SK-N-SH (cell line): ENCODE data around the gene TBX2. TPM values are rescaled to one million over a fixed set of nuclear protein-coding genes. Genes with fewer than 3 reads are reported as not detected.
A peak's percentile ranks its signal among the peaks of the same experiment; 100 is the strongest.

Experiments
- CTCF ChIA-PET: fragments of 300-600, 350-600 bp; formaldehyde crosslinking; extraction: SDS; loops from one replicate; lab custom pipeline; 2021; lab: Yijun Ruan, JAX
- POLR2A ChIA-PET: fragments of 350-600 bp; sonication (Branson Sonifier 250); formaldehyde crosslinking; extraction: SDS; loops from one replicate; lab custom pipeline; 2020; ENCODE audit warnings: antibody characterized with exemption, inconsistent platforms; lab: Yijun Ruan, JAX
- DNase-seq: peaks from one replicate; pipeline ENCODE4 v3.0.0; 2012
- H2AFZ ChIP-seq: fragments of 200-600 bp; sonication (generic); 2 replicates; pipeline ENCODE4 v1.8.1; 2016; ENCODE audit warnings: antibody characterized with exemption, mild to moderate bottlenecking, low read depth
- H3F3A ChIP-seq: fragments of 200-600 bp; sonication (generic); replicated peaks from 2 replicates; pipeline ENCODE3; 2016; ENCODE audit warnings: antibody characterized with exemption, mild to moderate bottlenecking; ENCODE audit not compliant: insufficient read depth
- H3K27ac ChIP-seq, 2 experiments: fragments of 200-500 bp in 1 of 2; fragments of 200-600 bp in 1 of 2; sonication (Bioruptor generic) in 1 of 2; sonication (generic), shearing (Covaris generic) in 1 of 2; 2 replicates each; pipeline versions ENCODE4 v1.5.1 to v1.6.1; 2014 to 2016; ENCODE audit warnings: low read depth in 2 of 2, inconsistent platforms in 1 of 2, low read length in 1 of 2, mild to moderate bottlenecking in 1 of 2, mixed read lengths in 1 of 2
- H3K27me3 ChIP-seq: fragments of 200-600 bp; sonication (generic), shearing (Covaris generic); 2 replicates; pipeline ENCODE4 v1.6.1; 2016; ENCODE audit warnings: mixed run types; ENCODE audit not compliant: insufficient read depth
- H3K36me3 ChIP-seq, 2 experiments: fragments of 200-500 bp in 1 of 2; fragments of 200-600 bp in 1 of 2; sonication (Bioruptor generic) in 1 of 2; sonication (generic) in 1 of 2; replicated peaks in 1 of 2; 2 replicates each; pipeline versions ENCODE3 to v1.5.1; 2014 to 2016; ENCODE audit warnings: low read length in 1 of 2, mild to moderate bottlenecking in 1 of 2; ENCODE audit not compliant: insufficient read depth in 2 of 2, control insufficient read depth in 1 of 2
- H3K4me1 ChIP-seq, 2 experiments: fragments of 200-500 bp in 1 of 2; fragments of 200-600 bp in 1 of 2; sonication (Bioruptor generic) in 1 of 2; sonication (generic), shearing (Covaris generic) in 1 of 2; 2 replicates each; pipeline versions ENCODE4 v1.5.1 to v1.6.1; 2014 to 2016; ENCODE audit warnings: low read depth in 1 of 2, low read length in 1 of 2, mixed run types in 1 of 2; ENCODE audit not compliant: insufficient read depth in 2 of 2, control insufficient read depth in 1 of 2
- H3K4me2 ChIP-seq: fragments of 200-600 bp; sonication (generic), shearing (Covaris generic); 2 replicates; pipeline ENCODE4 v1.6.1; 2017; ENCODE audit warnings: mixed run types
- H3K4me3 ChIP-seq, 2 experiments: fragments of 200-500 bp in 1 of 2; fragments of 200-600 bp in 1 of 2; sonication (Bioruptor generic) in 1 of 2; sonication (generic), shearing (Covaris generic) in 1 of 2; 2 replicates each; pipeline versions ENCODE4 v1.5.1 to v1.8.1; 2014 to 2016; ENCODE audit warnings: low read depth in 2 of 2, inconsistent platforms in 1 of 2, low read length in 1 of 2, mild to moderate bottlenecking in 1 of 2, mixed read lengths in 1 of 2, moderate library complexity in 1 of 2
- H3K79me2 ChIP-seq: fragments of 200-600 bp; sonication (generic); 2 replicates; pipeline ENCODE4 v1.8.1; 2017; ENCODE audit warnings: mild to moderate bottlenecking; ENCODE audit not compliant: insufficient read depth
- H3K9ac ChIP-seq: fragments of 200-600 bp; sonication (generic); 2 replicates; pipeline ENCODE4 v1.6.1; 2017; ENCODE audit warnings: mixed run types
- H3K9me2 ChIP-seq: fragments of 200-600 bp; sonication (generic); 2 replicates; pipeline ENCODE4 v1.6.1; 2017; ENCODE audit warnings: mixed run types
- H3K9me3 ChIP-seq: fragments of 200-600 bp; sonication (generic); 2 replicates; pipeline ENCODE4 v1.6.1; 2017; ENCODE audit warnings: mixed run types, mild to moderate bottlenecking, moderate library complexity
- H4K20me1 ChIP-seq: fragments of 200-600 bp; sonication (generic); 2 replicates; pipeline ENCODE4 v1.6.1; 2017; ENCODE audit warnings: mild to moderate bottlenecking, mixed run types; ENCODE audit not compliant: insufficient read depth
- CHD2 ChIP-seq: fragments of 150-350 bp; IDR thresholded peaks from 2 replicates; pipeline ENCODE4 v1.6.1; 2018; ENCODE audit warnings: low read length; ENCODE audit not compliant: partially characterized antibody
- CTCF ChIP-seq: fragments of 200-600 bp; sonication (generic); IDR thresholded peaks from 2 replicates; pipeline ENCODE4 v1.6.1; 2017; ENCODE audit warnings: antibody characterized with exemption, mild to moderate bottlenecking, moderate library complexity
- ELF1 ChIP-seq: IDR thresholded peaks from 2 replicates; pipeline ENCODE4 v1.4.0; 2012
- EP300 ChIP-seq, 2 experiments: IDR thresholded peaks; 2 replicates each; pipeline versions ENCODE4 v1.4.0 to v1.6.1; 2012; ENCODE audit warnings: borderline replicate concordance in 1 of 2, low read depth in 1 of 2, low read length in 1 of 2
- EZH2phosphoT487 ChIP-seq: fragments of 200-600 bp; sonication (generic); IDR thresholded peaks from 2 replicates; pipeline ENCODE4 v1.6.1; 2017; ENCODE audit warnings: low read depth, mixed run types, mild to moderate bottlenecking, antibody characterized with exemption, moderate library complexity, borderline replicate concordance
- FOSL2 ChIP-seq: IDR thresholded peaks from 2 replicates; pipeline ENCODE4 v1.4.0; 2012; ENCODE audit warnings: low read depth, mild to moderate bottlenecking, moderate library complexity, borderline replicate concordance
- FOXJ3 ChIP-seq: sonication (generic); formaldehyde crosslinking; IDR thresholded peaks from 2 replicates; pipeline ENCODE4 v1.5.1; 2020; ENCODE audit warnings: mild to moderate bottlenecking, missing genetic modification reagents
- FOXM1 ChIP-seq: IDR thresholded peaks from 2 replicates; pipeline ENCODE4 v1.4.0; 2012; ENCODE audit warnings: low read depth, mild to moderate bottlenecking
- GABPA ChIP-seq: IDR thresholded peaks from 2 replicates; pipeline ENCODE4 v1.4.0; 2012; ENCODE audit warnings: low read depth, mild to moderate bottlenecking
- GATA2 ChIP-seq: sonication (generic); formaldehyde crosslinking; IDR thresholded peaks from 2 replicates; pipeline ENCODE4 v1.5.0; 2020; ENCODE audit warnings: mild to moderate bottlenecking, missing genetic modification reagents
- IRF3 ChIP-seq: fragments of 150-350 bp; IDR thresholded peaks from 2 replicates; pipeline ENCODE4 v1.6.1; 2016; ENCODE audit warnings: mild to moderate bottlenecking, low read depth, low read length
- MAX ChIP-seq: IDR thresholded peaks from 2 replicates; pipeline ENCODE4 v1.4.0; 2012; ENCODE audit warnings: low read depth
- NFIC ChIP-seq: IDR thresholded peaks from 2 replicates; pipeline ENCODE4 v1.4.0; 2012; ENCODE audit warnings: borderline replicate concordance
- NRF1 ChIP-seq: IDR thresholded peaks from 2 replicates; pipeline ENCODE4 v1.6.1; 2012; ENCODE audit warnings: low read depth, mild to moderate bottlenecking, low read length
- POLR2AphosphoS5 ChIP-seq: IDR thresholded peaks from 2 replicates; pipeline ENCODE4 v1.6.1; 2012; ENCODE audit warnings: low read depth, low read length
- RAD21 ChIP-seq: IDR thresholded peaks from 2 replicates; pipeline ENCODE4 v1.6.1; 2012; ENCODE audit warnings: mild to moderate bottlenecking, low read length
- RFX5 ChIP-seq: IDR thresholded peaks from 2 replicates; pipeline ENCODE4 v1.6.1; 2012; ENCODE audit warnings: mild to moderate bottlenecking, improper control_type of control experiment, low read length
- RXRA ChIP-seq: IDR thresholded peaks from 2 replicates; pipeline ENCODE4 v1.4.0; 2012; ENCODE audit warnings: low read depth, mild to moderate bottlenecking, borderline replicate concordance
- SMC3 ChIP-seq: IDR thresholded peaks from 2 replicates; pipeline ENCODE4 v1.6.1; 2012; ENCODE audit warnings: low read depth, low read length, improper control_type of control experiment
- TAF1 ChIP-seq: IDR thresholded peaks from 2 replicates; pipeline ENCODE4 v1.6.1; 2012; ENCODE audit warnings: low read depth, mild to moderate bottlenecking, low read length, moderate library complexity, borderline replicate concordance
- TCF12 ChIP-seq: IDR thresholded peaks from 2 replicates; pipeline ENCODE4 v1.4.0; 2012
- TEAD4 ChIP-seq: IDR thresholded peaks from 2 replicates; pipeline ENCODE4 v1.4.0; 2012; ENCODE audit warnings: mild to moderate bottlenecking, borderline replicate concordance; ENCODE audit not compliant: insufficient read depth
- USF1 ChIP-seq: IDR thresholded peaks from 2 replicates; pipeline ENCODE4 v1.4.0; 2012; ENCODE audit warnings: low read depth, borderline replicate concordance
- USF2 ChIP-seq: fragments of 150-350 bp; IDR thresholded peaks from 2 replicates; pipeline ENCODE4 v1.6.1; 2017; ENCODE audit warnings: antibody characterized with exemption, low read length, low read depth, borderline replicate concordance
- YY1 ChIP-seq: IDR thresholded peaks from 2 replicates; pipeline ENCODE4 v1.4.0; 2012; ENCODE audit warnings: low read depth, mild to moderate bottlenecking
- ZBTB33 ChIP-seq: IDR thresholded peaks from 2 replicates; pipeline ENCODE4 v1.4.0; 2012; ENCODE audit warnings: low read depth, borderline replicate concordance
- WGBS: methylation state at CpG from one replicate; pipeline ENCODE4 v1.1.6; 2017; ENCODE audit warnings: low lambda C conversion rate; 5-methylcytosine and 5-hydroxymethylcytosine counted together
- polyA plus RNA-seq, 3 experiments: library from polyadenylated mRNA; depleted of rRNA; stranded (reverse); fragments of >200 nt; gene quantifications; 2 replicates each; pipeline ENCODE4 v1.2.3, GENCODE V29; 2012

The TBX2 gene
- polyA plus RNA-seq, 1 of the 3 experiments (the other 2 are of a cell fraction) = 57.8 TPM

- peak overlapping the region; percentile 95 for H3K4me2 ChIP-seq
- no peaks in the 10 kb centered on the region for H3K9me2 ChIP-seq
- H3K9ac ChIP-seq = peak overlapping the region; percentile 84
- H3K4me3 ChIP-seq = peak overlapping the region; percentile 77 to 82
- peaks cover 20 to 21% of the 10 kb centered on the region in 2 experiments for H3K36me3 ChIP-seq
- WGBS = under 1% methylated on average over 36 of the region's 69 CpGs
- H3K27me3 ChIP-seq = no peaks in the 10 kb centered on the region
- peak overlapping the region; percentile 87 for H2AFZ ChIP-seq
- peak overlapping the region; percentile 80 to 90 for H3K27ac ChIP-seq
- H4K20me1 ChIP-seq = peaks cover 5% of the 10 kb centered on the region; the same call in 1 of the 2 replicates
- POLR2A ChIA-PET = interaction anchor here (0.7 to 1.9 kb wide), 13 partner anchors 11 to 691 kb away, joined by 3 to 12 read pairs (median 4); partner anchors contain the start of gene TBX2
- peaks cover 12% of the 10 kb centered on the region for H3K79me2 ChIP-seq
- CTCF ChIA-PET = interaction anchor here (0.5 to 16.4 kb wide), 110 partner anchors 9 to 753 kb away, joined by 3 to 318 read pairs (median 4); partner anchors contain the start of genes BCAS3, BRIP1 and TBX2
- H3F3A ChIP-seq = peaks cover 39% of the 10 kb centered on the region
- H3K9me3 ChIP-seq = no peaks in the 10 kb centered on the region
- H3K4me1 ChIP-seq = peaks cover 5 to 51% of the 10 kb centered on the region in 2 experiments; a peak in 2 of 4 replicates
- DNase-seq = peak; percentile 99
- TF ChIP-seq ZBTB33 (no peak; the same call in 1 of the 2 replicates), RXRA (no peak), RFX5 (no peak), MAX (peak; percentile 52; the same call in 1 of the 2 replicates), GABPA (peak; percentile 22; the same call in 1 of the 2 replicates), TAF1 (peak; percentile 55; the same call in 1 of the 2 replicates), YY1 (no peak), TEAD4 (no peak), FOSL2 (no peak; the same call in 1 of the 2 replicates), EZH2phosphoT487 (no peak), ELF1 (0 out of 2 replicates have a peak, but pooled peaks have one; percentile 5), SMC3 (peak; percentile 98), FOXJ3 (CRISPR knock-in tag) (no peak), CTCF (peak; percentile 98), GATA2 (no peak; the same call in 1 of the 2 replicates), NRF1 (no peak), EP300 (IDR thresholded peaks at IDR 0.05; ENCODE audit: borderline replicate concordance in 1 of 2, low read depth in 1 of 2, low read length in 1 of 2) (no peak; a peak in 1 of 4 replicates), TCF12 (no peak; the same call in 1 of the 2 replicates), FOXM1 (peak; percentile 63; the same call in 1 of the 2 replicates), POLR2AphosphoS5 (peak; percentile 68; the same call in 1 of the 2 replicates), USF2 (no peak), IRF3 (no peak), NFIC (peak; percentile 34; the same call in 1 of the 2 replicates), RAD21 (peak; percentile 96), CHD2 (peak; percentile 68), USF1 (no peak)
Measured at GRCh38 chr17:61412143-61412859, 12.7 kb downstream of the TBX2 start.
